H1 (cell line): Measurements from ENCODE around the gene ADA. TPM values are rescaled to one million over a fixed set of nuclear protein-coding genes. Genes with fewer than 3 reads are reported as not detected.

ENCODE experiments used
- CTCF ChIA-PET: fragments of 300-600 bp; sonication (Branson Sonifier 250); formaldehyde crosslinking; loops from one replicate; lab custom pipeline; 2021; ENCODE audit not compliant: partially characterized antibody; lab: Charles Lee
- POLR2A ChIA-PET: fragments of 300-600 bp; sonication (Branson Sonifier 250); formaldehyde crosslinking; loops from one replicate; lab custom pipeline; 2021; ENCODE audit warnings: inconsistent platforms; ENCODE audit not compliant: partially characterized antibody; lab: Charles Lee
- DNase-seq, 2 experiments: peaks; one replicate each; pipeline versions ENCODE4 v3.0.0 to v3.0.0-alpha.2; 2010 to 2022; ENCODE audit warnings: low spot score in 2 of 2, low read depth in 1 of 2, mixed read lengths in 1 of 2
- FAIRE-seq: peaks from 2 replicates; lab custom pipeline; 2011; peaks lifted over from hg19 to GRCh38; lab: Jason Lieb, UNC
- H2AFZ ChIP-seq: 2 replicates; pipeline ENCODE4 v1.8.1; 2012; ENCODE audit warnings: low read length, inconsistent platforms
- H2AK5ac ChIP-seq: 2 replicates; pipeline ENCODE4 v1.6.1; 2013; ENCODE audit warnings: low read depth, low read length
- H2BK120ac ChIP-seq: replicated peaks from 2 replicates; pipeline ENCODE3; 2013; ENCODE audit warnings: low read depth, low read length, inconsistent platforms
- H2BK12ac ChIP-seq: 2 replicates; pipeline ENCODE4 v1.6.1; 2013; ENCODE audit warnings: low read depth, low read length
- H2BK15ac ChIP-seq: 2 replicates; pipeline ENCODE4 v1.6.1; 2013; ENCODE audit warnings: low read length
- H2BK20ac ChIP-seq: 2 replicates; pipeline ENCODE4 v1.6.1; 2013; ENCODE audit warnings: low read length
- H2BK5ac ChIP-seq: 2 replicates; pipeline ENCODE4 v1.6.1; 2013; ENCODE audit warnings: low read depth, low read length
- H3K14ac ChIP-seq: 2 replicates; pipeline ENCODE4 v1.6.1; 2013; ENCODE audit warnings: inconsistent platforms; ENCODE audit not compliant: insufficient read length
- H3K18ac ChIP-seq: 2 replicates; pipeline ENCODE4 v1.6.1; 2013; ENCODE audit warnings: low read length; ENCODE audit errors: extremely low read depth
- H3K23ac ChIP-seq: 2 replicates; pipeline ENCODE4 v1.6.1; 2013; ENCODE audit warnings: inconsistent platforms; ENCODE audit not compliant: insufficient read length
- H3K23me2 ChIP-seq: 2 replicates; pipeline ENCODE4 v1.6.1; 2013; ENCODE audit warnings: low read depth, low read length
- H3K27ac ChIP-seq: 2 replicates; pipeline ENCODE4 v1.6.1; 2011; ENCODE audit warnings: low read depth, low read length, inconsistent platforms
- H3K27me3 ChIP-seq, 4 experiments: replicated peaks in 1 of 4; 1 replicate in 1 of 4; 2 replicates in 3 of 4; pipeline versions ENCODE4 v1.6.1 to v1.8.1; 2011 to 2013; ENCODE audit warnings: low read length in 3 of 4, mild to moderate bottlenecking in 3 of 4, inconsistent platforms in 2 of 4, mixed read lengths in 2 of 4, moderate library complexity in 1 of 4; ENCODE audit not compliant: control insufficient read depth in 3 of 4, insufficient read depth in 3 of 4; ENCODE audit errors: extremely low read depth in 1 of 4
- H3K36me3 ChIP-seq, 4 experiments: 2 replicates each; pipeline versions ENCODE4 v1.6.1 to v1.8.1; 2011 to 2013; ENCODE audit warnings: mild to moderate bottlenecking in 4 of 4, low read length in 3 of 4, moderate library complexity in 2 of 4, control low read depth in 1 of 4, inconsistent platforms in 1 of 4; ENCODE audit not compliant: insufficient read depth in 4 of 4, control insufficient read depth in 2 of 4
- H3K4ac ChIP-seq: replicated peaks from 2 replicates; pipeline ENCODE3; 2013; ENCODE audit warnings: low read length, low read depth, mixed read lengths, inconsistent platforms; ENCODE audit not compliant: insufficient read length
- H3K4me1 ChIP-seq, 4 experiments: replicated peaks in 1 of 4; 1 replicate in 1 of 4; 2 replicates in 3 of 4; pipeline versions ENCODE4 v1.6.1 to v1.8.1; 2011 to 2013; ENCODE audit warnings: low read length in 3 of 4, inconsistent platforms in 2 of 4, mixed read lengths in 1 of 4; ENCODE audit not compliant: insufficient read depth in 4 of 4, control insufficient read depth in 3 of 4
- H3K4me2 ChIP-seq, 2 experiments: 2 replicates each; pipeline versions ENCODE4 v1.6.1 to v1.8.1; 2011 to 2013; ENCODE audit warnings: low read depth in 2 of 2, low read length in 2 of 2, control low read depth in 1 of 2, inconsistent platforms in 1 of 2, mild to moderate bottlenecking in 1 of 2; ENCODE audit not compliant: insufficient read depth in 1 of 2
- H3K4me3 ChIP-seq, 4 experiments: fragments of 200-600, 300-600 bp in 1 of 4; sonication (generic), shearing (Covaris generic), sonication (Bioruptor Twin) in 1 of 4; 2 replicates each; pipeline versions ENCODE4 v1.5.1 to v1.8.1; 2011 to 2016; ENCODE audit warnings: low read length in 4 of 4, low read depth in 3 of 4, control low read depth in 2 of 4, inconsistent platforms in 2 of 4, mild to moderate bottlenecking in 2 of 4, mixed read lengths in 1 of 4, moderate library complexity in 1 of 4; ENCODE audit not compliant: insufficient read depth in 2 of 4; ENCODE audit errors: extremely low read depth in 1 of 4
- H3K56ac ChIP-seq: replicated peaks from 2 replicates; pipeline ENCODE3; 2013; ENCODE audit warnings: low read depth, mild to moderate bottlenecking, mixed read lengths, low read length, inconsistent platforms; ENCODE audit not compliant: insufficient read length
- H3K79me1 ChIP-seq: 2 replicates; pipeline ENCODE4 v1.6.1; 2013; ENCODE audit warnings: low read depth, low read length, control low read depth
- H3K79me2 ChIP-seq, 2 experiments: 2 replicates each; pipeline versions ENCODE4 v1.6.1 to v1.8.1; 2012 to 2013; ENCODE audit warnings: low read length in 2 of 2, mild to moderate bottlenecking in 2 of 2, inconsistent platforms in 1 of 2; ENCODE audit not compliant: insufficient read depth in 2 of 2, control insufficient read depth in 1 of 2
- H3K9ac ChIP-seq, 4 experiments: replicated peaks in 1 of 4; 1 replicate in 1 of 4; 2 replicates in 3 of 4; pipeline versions ENCODE4 v1.6.1 to v1.8.1; 2011 to 2013; ENCODE audit warnings: low read depth in 3 of 4, low read length in 3 of 4, control low read depth in 2 of 4, mild to moderate bottlenecking in 2 of 4, moderate library complexity in 2 of 4, inconsistent platforms in 1 of 4; ENCODE audit errors: extremely low read depth in 1 of 4
- H3K9me3 ChIP-seq, 2 experiments: 2 replicates each; pipeline versions ENCODE4 v1.6.1 to v1.8.1; 2012 to 2013; ENCODE audit warnings: mild to moderate bottlenecking in 2 of 2, moderate library complexity in 2 of 2, control low read depth in 1 of 2, inconsistent platforms in 1 of 2, low read depth in 1 of 2, low read length in 1 of 2, mixed read lengths in 1 of 2; ENCODE audit not compliant: insufficient read depth in 2 of 2
- H4K20me1 ChIP-seq, 2 experiments: replicated peaks in 1 of 2; 2 replicates each; pipeline versions ENCODE3 to v1.8.1; 2011 to 2013; ENCODE audit warnings: inconsistent platforms in 2 of 2, low read length in 2 of 2, mild to moderate bottlenecking in 1 of 2; ENCODE audit not compliant: insufficient read depth in 2 of 2, control insufficient read depth in 1 of 2
- H4K5ac ChIP-seq: 2 replicates; pipeline ENCODE4 v1.6.1; 2013; ENCODE audit warnings: low read length, low read depth, mixed read lengths, inconsistent platforms; ENCODE audit not compliant: insufficient read length
- H4K8ac ChIP-seq: 2 replicates; pipeline ENCODE4 v1.8.0; 2013; ENCODE audit warnings: mild to moderate bottlenecking, moderate library complexity, low read length, inconsistent platforms; ENCODE audit not compliant: insufficient read depth; ENCODE audit errors: extremely low read depth
- H4K91ac ChIP-seq: replicated peaks from 2 replicates; pipeline ENCODE3; 2013; ENCODE audit warnings: low read length, mixed read lengths, inconsistent platforms; ENCODE audit not compliant: insufficient read length
- ATF2 ChIP-seq: IDR thresholded peaks from 2 replicates; pipeline ENCODE4 v1.6.1; 2012; ENCODE audit warnings: low read length, inconsistent platforms
- BACH1 ChIP-seq: IDR thresholded peaks from 2 replicates; pipeline ENCODE4 v1.6.1; 2012; ENCODE audit warnings: low read length, improper control_type of control experiment
- CBX5 ChIP-seq: fragments of 300-800, 300-1000 bp; sonication (generic); IDR thresholded peaks from 2 replicates; pipeline ENCODE4 v1.7.1; 2016; ENCODE audit warnings: antibody characterized with exemption, low read length, low read depth
- CEBPB ChIP-seq: IDR thresholded peaks from 2 replicates; pipeline ENCODE4 v1.6.1; 2012; ENCODE audit warnings: low read depth, low read length
- FOSL1 ChIP-seq: IDR thresholded peaks from 2 replicates; pipeline ENCODE4 v1.6.1; 2011; ENCODE audit warnings: mild to moderate bottlenecking, low read depth, low read length, moderate library complexity; ENCODE audit not compliant: insufficient read depth
- HDAC2 ChIP-seq, 2 experiments: fragments of 300-600 bp in 1 of 2; sonication (generic) in 1 of 2; IDR thresholded peaks; 2 replicates each; pipeline ENCODE4 v1.6.1; 2011 to 2012; ENCODE audit warnings: low read depth in 2 of 2, low read length in 2 of 2, mild to moderate bottlenecking in 2 of 2, moderate library complexity in 2 of 2, borderline replicate concordance in 1 of 2, inconsistent platforms in 1 of 2
- JUN ChIP-seq: IDR thresholded peaks from 2 replicates; pipeline ENCODE4 v1.6.1; 2011; ENCODE audit warnings: low read depth, mild to moderate bottlenecking, improper control_type of control experiment, low read length
- PHF8 ChIP-seq: fragments of 200-600 bp; sonication (generic); conservative IDR thresholded peaks from 2 replicates; pipeline ENCODE4 v1.7.1; 2012; ENCODE audit warnings: low read depth, mild to moderate bottlenecking, inconsistent platforms, low read length, moderate library complexity
- POLR2AphosphoS5 ChIP-seq: IDR thresholded peaks from 2 replicates; pipeline ENCODE4 v1.6.1; 2011; ENCODE audit warnings: low read depth, low read length
- SAP30 ChIP-seq: fragments of 300-600 bp; sonication (generic); IDR thresholded peaks from 2 replicates; pipeline ENCODE4 v1.7.1; 2012; ENCODE audit warnings: low read length, moderate library complexity, mild to moderate bottlenecking, inconsistent platforms; ENCODE audit not compliant: insufficient read depth, insufficient replicate concordance
- TAF1 ChIP-seq: IDR thresholded peaks from 2 replicates; pipeline ENCODE4 v1.6.1; 2011; ENCODE audit warnings: mild to moderate bottlenecking, low read depth, low read length
- TBP ChIP-seq: IDR thresholded peaks from 2 replicates; pipeline ENCODE4 v1.6.1; 2011; ENCODE audit warnings: low read depth, low read length, improper control_type of control experiment
- WGBS, 2 experiments: shearing (Covaris generic) in 1 of 2; methylation state at CpG; one replicate each; pipeline versions ENCODE4 v1.1.6 to v1.1.7; 2013 to 2015; ENCODE audit warnings: low lambda C conversion rate in 2 of 2, mixed read lengths in 2 of 2, inconsistent platforms in 1 of 2, low coverage in 1 of 2, missing lambda C conversion rate in 1 of 2; ENCODE audit not compliant: insufficient replicate concordance in 2 of 2, insufficient coverage in 1 of 2, insufficient read length in 1 of 2; ENCODE audit errors: extremely low coverage in 1 of 2, missing lambda C conversion rate in 1 of 2; 5-methylcytosine and 5-hydroxymethylcytosine counted together
- polyA plus RNA-seq, 7 experiments: library from polyadenylated mRNA; depleted of rRNA in 3 of 7; stranded (reverse) in 5 of 7; unstranded in 2 of 7; fragments of >200 nt in 5 of 7; fragments of 200-250 nt in 2 of 7; gene quantifications; 1 replicate in 5 of 7; 2 replicates in 1 of 7; 4 replicates in 1 of 7; pipeline versions ENCODE4 v1.2.1 to v1.2.3, GENCODE V29; 2011 to 2013; ENCODE audit warnings: missing spikeins in 2 of 7, mixed read lengths in 2 of 7
- total RNA-seq: library from RNA; stranded (reverse); fragmentation: NEBNext Ultra II Directional; extraction: Animal tissue kit (Norgen Biotek cat#: 25700); gene quantifications from 2 replicates; pipeline ENCODE4 v1.2.1, GENCODE V29; 2021

ADA gene
- total and polyA plus RNA-seq, 2 of the 8 experiments (the other 6 are each of a cell fraction or from before 2014, with no cell fraction given) = 19.9 to 32.8 TPM

- Histone ChIP-seq H4K8ac (no peak overlapping the region), H3K4ac (peak overlapping the region; percentile 87), H4K91ac (peak overlapping the region; percentile 83), H3K79me2 (no peaks in the 10 kb centered on the region), H3K36me3 (peaks cover 0 to 2% (median 0%) of the 10 kb centered on the region in 4 experiments; a peak in 1 of 8 replicates), H3K18ac (peak overlapping the region; percentile 48; the same call in 1 of the 2 replicates), H3K27me3 (no peaks in the 10 kb centered on the region), H3K56ac (no peak overlapping the region), H3K9ac (no peak overlapping the region), H3K4me1 (peaks cover 8 to 34% (median 20%) of the 10 kb centered on the region in 4 experiments), H3K23me2 (no peaks in the 10 kb centered on the region), H2BK15ac (0 out of 2 replicates have a peak overlapping the region, but pooled peaks have one; percentile 65), H3K23ac (no peak overlapping the region), H2AK5ac (peak overlapping the region; percentile 33; the same call in 1 of the 2 replicates), H4K20me1 (no peaks in the 10 kb centered on the region), H4K5ac (no peak overlapping the region), H3K27ac (no peak overlapping the region), H3K4me3 (no peak overlapping the region), H3K4me2 (no peak overlapping the region), H3K9me3 (no peaks in the 10 kb centered on the region), H2AFZ (no peak overlapping the region), H2BK20ac (peak overlapping the region; percentile 93; the same call in 1 of the 2 replicates), H2BK5ac (peak overlapping the region; percentile 87; the same call in 1 of the 2 replicates), H2BK12ac (peak overlapping the region; percentile 75; the same call in 1 of the 2 replicates), H3K14ac (no peak overlapping the region), H3K79me1 (peaks cover 2% of the 10 kb centered on the region; the same call in 1 of the 2 replicates), H2BK120ac (peak overlapping the region; percentile 80)
- ChIA-PET CTCF (interaction anchor here (1.0 to 11.0 kb wide), 3 partner anchors 12 to 42 kb away, joined by 3 to 83 read pairs (median 11); no protein-coding TSS in a partner anchor), POLR2A (interaction anchor here (2.2 kb wide), 1 partner anchor 10 kb away, joined by 10 read pairs; the partner anchor contains the start of gene ADA)
- FAIRE-seq (no peak), DNase-seq (no peak)
- 90% methylated on average over 5 of the region's 5 CpGs; no CpG with 5 or more reads in 1 of the 2 experiments for WGBS, 2 experiments
- TF ChIP-seq FOSL1 = no peak
- no peak for TF ChIP-seq JUN
- no peak for TF ChIP-seq PHF8
- TF ChIP-seq HDAC2 (IDR thresholded peaks at IDR 0.05; ENCODE audit: borderline replicate concordance in 1 of 2, low read depth in 2 of 2, low read length in 2 of 2) = no peak
- TF ChIP-seq POLR2AphosphoS5 = no peak
- no peak for TF ChIP-seq SAP30
- TF ChIP-seq TAF1 = no peak
- no peak for TF ChIP-seq TBP
- TF ChIP-seq ATF2 = no peak
- no peak for TF ChIP-seq BACH1
- no peak for TF ChIP-seq CEBPB
- TF ChIP-seq CBX5 = no peak
Measured at GRCh38 chr20:44641325-44641724, 10.2 kb downstream of the ADA start.
